HG02759 (cell line): ENCODE results near the gene PMVK.
A peak's percentile ranks its signal among the peaks of the same experiment; 100 is the strongest.

Experiments used
- ATAC-seq: cut with Tn5 transposase; IDR thresholded peaks from one replicate; pipeline ENCODE4 v1.9.1; 2021; ENCODE audit warnings: mild to moderate bottlenecking, moderate library complexity; ENCODE audit not compliant: unreplicated experiment

The PMVK gene

DNA sequence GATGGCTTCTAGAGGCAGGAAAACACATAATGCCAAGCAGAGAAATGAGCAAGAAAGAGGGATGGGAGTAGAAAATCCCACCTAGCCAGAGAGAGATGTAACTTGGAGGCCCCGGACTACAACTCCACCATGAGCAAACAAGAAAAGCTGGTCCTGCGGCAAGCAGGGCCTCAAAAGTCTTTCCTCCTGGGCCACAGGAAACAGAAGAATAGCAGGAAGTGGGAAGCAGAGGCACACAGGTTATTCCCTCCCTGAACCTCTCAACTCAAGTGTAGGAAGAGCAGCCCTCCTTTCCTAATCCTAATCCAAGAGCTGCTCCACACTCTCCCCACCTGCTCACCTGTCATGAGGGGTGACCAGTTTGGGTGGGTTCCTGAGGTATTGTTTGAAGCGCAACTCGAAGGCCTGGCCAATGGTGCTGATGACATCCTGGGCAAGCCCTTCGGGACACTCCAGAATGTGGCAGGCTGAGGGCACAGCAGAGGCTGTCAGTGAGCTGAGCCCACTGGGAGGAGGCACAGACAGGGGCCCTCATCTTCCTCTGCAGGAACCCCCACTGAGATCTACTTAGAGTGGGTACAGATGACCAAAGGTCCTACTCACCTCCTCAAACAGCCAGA is 30.9 kb upstream of the PMVK start:
- no peak for ATAC-seq

DNA sequence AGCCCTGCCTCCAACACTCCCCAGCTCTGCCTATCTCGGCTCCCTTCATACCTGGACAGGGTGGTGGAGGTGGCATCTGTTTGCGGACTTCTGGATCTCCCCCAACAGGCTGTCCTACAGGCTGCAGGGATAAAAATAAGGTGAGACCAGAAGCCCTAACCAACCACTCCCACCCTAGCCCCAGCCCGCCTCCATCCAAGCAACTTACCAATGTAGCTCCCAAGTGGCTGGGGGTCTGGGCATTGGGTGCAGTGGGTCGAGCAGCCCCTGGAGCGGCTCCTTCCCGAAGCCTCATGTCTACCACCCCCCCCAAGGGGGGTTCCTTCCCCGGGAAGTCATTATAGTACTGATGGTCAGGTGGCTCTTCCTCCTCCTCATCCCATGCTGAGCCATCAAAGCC is 29.6 kb upstream of the PMVK start:
- no peak for ATAC-seq

DNA sequence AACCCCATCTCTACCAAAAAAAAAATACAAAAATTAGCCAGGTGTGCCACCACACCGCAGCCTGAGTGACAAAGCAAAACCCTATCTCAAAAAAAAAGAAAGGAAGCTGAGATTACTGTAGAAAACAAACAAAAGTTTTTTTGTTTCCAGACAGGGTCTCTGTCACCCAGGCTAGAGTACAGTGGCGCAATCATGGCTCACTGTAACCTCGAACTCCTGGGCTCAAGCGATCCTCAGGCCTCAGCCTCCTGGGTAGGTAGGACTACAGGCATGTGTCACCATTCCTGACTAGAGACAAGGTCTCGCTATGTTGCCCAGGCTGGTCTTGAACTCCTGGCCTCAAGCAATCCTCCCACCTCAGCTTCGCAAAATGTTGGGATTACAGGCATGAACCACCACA is 27.8 kb upstream of the PMVK start:
- ATAC-seq: no peak

DNA sequence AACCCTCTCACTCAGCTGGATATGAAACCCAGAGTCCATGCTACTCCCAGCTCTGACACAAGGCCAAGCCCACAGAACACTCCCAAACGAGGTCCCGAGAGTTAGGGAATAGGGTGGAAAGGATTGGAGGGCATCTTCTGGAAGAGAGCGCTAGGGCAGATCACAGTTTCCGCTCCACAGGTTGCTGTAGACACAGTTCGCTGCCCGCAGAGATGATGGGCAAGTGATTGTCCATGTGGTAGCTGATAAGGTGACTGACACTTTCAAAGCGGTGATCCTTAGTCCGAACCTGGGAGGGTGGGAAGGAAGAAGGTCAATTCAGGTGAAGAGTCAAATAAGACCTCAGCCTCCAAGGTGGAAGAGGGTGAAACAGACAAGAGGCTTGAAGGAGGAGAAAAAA is 27.1 kb upstream of the PMVK start:
- no peak for ATAC-seq

DNA sequence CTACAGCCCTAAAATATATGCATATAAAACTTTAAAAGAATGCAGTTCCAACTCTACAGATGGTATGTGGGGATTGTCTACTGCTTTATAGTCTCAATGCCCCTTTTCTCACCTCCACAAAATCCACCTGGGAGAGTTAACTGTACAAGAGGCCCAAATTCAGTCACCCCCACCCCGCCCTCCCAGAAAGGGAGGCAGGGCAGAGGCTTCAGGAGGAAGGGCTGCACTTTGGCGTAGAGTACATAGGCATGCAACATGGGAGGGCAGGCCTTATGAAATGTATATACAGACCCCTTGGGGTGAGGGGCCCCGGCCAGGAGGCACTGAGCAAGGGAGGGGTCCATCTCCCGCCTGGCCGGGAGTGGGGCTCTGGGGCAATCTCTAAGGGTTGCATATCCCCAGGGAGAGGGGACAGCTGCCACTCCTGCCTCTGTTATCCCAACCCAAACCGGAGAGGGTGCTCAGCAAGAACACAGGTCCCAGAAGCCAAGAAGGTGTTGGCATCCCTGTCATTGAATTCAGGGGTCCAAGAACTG is 26.3 kb upstream of the PMVK start:
- no peak for ATAC-seq

DNA sequence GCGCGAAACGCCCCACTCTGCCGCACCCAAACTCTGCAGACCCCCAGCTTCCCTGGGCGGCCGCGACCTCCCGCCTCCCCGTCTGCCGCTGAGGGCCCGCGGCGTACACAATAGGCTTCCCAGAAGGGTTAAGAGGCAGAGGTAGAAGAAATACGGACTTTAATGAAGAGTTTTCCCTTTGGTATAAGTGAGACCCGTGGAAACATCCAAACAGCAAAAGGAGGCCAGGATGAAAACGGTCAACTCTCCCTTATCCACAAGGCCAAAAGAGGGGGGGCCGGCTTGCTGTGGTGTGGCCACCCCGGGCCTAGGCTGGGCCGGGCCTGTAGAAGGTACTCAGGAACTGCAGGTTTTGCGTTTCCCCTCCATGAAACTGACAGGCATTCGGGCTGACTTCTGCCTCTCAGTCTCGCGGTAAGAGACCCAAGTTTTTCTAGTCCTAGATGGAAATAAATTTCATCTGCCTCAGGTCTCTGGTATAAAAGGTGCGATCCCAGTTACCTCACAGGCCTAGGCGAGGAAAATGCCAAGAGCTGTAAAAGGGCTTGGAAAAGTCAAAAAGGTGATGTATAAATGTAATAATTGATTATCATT is 25.7 kb upstream of the PMVK start:
- peak; percentile 9 for ATAC-seq

DNA sequence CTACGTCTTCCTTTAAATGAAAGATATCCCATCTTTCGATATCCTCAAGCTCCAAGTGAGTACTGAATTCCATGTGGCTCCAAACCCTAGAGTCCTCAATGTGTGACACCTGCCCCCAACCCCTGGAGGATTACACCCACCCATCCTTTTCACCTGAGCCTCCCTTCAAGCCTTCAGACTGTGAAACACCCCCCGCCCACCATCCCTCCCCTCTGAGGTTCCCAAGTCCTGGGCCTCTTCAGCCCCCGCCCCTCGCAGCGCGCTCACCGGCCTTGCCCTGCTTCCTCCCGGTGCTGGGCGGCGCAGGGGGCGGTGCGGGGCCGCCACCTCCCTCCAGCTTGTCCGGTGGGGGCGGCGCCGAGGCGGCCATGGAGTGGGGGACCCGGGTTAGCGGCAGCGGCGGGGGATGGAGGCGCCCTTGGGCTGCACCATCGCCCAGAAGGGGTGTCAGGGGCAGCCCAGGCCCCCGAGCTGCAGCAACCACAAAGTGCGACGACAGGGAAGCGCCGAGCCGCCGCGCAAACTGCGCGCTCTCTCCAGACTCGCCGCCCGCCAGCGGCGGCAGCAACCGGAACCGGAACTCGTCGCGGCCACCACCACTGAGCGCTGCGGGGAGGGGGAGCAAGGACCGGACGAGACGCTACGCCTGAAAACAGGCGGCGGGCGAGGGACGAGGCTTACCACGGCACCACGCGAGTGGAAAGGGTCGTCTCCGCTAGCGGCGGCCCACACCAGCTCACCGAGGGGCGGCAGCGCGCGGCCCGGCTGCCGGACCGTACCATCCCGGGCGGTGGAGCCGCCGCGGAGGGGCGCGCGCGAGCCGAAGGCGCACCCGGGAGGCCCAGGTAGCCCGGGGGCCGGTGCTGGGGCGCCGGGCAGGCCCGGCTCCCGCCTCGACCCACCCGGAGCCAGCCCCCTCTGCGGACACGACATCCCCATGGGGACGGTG is 25.0 kb upstream of the PMVK start, which contains the start of gene PYGO2:
Gene PYGO2 (minus strand): TSS at position 576 of the 949 bp plus-strand sequence. CDS start 206 bp downstream, at position 370.
- ATAC-seq: peak; percentile 84

DNA sequence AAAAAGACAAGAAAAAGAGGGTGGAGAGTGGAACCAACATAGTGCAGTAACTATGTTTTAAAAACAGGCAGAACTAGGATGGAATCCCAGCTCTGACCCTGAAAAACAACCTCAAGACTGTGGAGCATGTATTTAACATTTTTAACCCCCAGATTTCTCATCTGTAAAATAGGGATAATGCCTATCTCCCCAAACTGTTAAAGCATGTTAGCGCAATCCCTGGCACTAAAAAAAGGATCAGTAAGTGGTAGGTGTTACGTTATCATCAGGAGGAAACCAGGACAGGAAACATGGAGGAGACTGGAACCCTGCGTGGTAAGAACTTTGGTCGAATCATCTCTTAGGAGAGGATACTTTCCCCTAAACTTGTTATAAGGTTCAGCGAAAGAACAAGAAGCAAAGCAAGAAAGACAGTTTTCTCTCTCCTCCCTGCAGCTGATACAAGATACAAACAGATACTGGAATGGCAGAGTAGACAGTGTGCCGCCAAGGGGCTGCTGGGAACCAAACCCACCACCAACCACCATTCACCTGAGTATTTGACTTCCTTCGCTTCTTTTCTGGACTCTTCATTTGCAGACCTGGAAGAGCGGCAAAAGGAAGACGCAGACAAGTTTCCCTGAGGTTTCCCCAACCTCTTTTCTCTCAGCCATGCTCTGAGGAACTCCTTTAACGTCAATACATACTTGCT is 24.1 kb upstream of the PMVK start:
- ATAC-seq: no peak

DNA sequence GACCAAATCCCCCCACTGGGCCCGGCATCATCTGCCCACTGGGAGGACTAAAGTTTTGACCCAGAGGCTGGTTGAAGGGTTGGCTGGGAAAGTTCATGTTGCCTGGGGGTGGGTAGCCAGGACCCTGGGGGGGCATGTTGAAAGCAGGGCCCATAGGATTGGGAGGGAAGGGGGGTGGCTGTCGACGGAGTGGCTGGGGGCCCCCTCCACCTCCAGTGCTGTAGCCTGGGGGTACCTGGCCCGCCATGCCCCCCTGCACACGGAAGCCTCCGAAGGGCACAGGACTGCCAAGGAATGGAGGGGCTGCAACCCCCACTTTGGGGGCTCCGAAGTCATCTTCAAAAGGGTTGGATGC is 22.9 kb upstream of the PMVK start:
- no peak for ATAC-seq

DNA sequence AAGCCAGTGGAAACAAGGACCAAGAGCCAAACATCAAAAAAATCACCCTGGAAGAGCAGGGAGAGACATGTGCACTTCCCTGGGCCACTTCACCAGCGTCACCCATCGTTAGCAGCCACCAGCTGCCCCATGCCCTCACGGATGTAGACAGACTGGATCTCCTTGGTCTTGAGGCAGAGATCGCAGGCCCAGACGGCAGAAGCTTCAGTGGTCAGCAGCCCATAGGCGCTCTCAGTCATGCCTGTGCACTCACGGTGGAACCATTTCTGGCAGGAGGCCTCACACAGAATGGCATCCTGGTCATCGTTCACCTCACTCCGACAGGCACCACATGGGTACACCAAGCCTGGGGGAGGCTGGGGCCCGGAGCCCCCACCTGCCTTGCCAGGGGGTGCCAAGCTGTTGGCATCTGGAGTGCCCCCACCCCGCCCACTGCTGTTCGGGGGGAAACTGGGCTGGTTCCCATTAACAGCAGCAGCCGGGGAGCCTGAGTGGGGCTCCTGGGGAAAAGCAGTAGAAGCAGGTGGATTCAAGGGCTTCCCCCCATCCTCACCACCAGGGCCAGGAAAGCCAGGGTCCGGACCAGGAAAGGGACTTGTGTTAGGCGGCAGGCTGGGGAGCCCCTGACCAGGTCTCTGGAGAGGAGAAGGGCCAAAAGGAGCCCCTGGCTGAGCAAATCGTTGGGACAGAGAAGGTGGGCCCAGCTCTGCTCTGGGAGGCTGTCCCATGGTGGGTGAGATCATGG is 22.3 kb upstream of the PMVK start:
- ATAC-seq: no peak

DNA sequence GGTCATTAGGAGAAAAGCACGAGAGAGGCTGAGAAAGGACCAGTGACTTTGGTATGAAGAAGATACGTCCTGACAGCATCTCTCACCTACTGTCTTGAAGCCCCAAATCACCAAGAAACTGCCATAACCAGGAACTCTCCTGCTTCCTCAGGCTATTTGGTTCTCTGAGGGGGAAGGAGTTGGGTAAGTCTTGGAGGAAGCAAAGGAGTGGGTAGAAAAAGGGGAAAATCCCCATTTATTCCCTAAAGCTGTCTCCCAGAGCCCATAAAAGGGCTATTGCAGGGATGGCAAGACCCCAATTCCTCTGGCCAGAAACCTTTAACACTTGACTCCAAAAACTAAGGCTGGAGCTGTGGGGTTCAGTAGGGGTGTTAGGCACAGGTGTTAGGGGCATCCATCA is 21.5 kb upstream of the PMVK start:
- ATAC-seq: no peak

DNA sequence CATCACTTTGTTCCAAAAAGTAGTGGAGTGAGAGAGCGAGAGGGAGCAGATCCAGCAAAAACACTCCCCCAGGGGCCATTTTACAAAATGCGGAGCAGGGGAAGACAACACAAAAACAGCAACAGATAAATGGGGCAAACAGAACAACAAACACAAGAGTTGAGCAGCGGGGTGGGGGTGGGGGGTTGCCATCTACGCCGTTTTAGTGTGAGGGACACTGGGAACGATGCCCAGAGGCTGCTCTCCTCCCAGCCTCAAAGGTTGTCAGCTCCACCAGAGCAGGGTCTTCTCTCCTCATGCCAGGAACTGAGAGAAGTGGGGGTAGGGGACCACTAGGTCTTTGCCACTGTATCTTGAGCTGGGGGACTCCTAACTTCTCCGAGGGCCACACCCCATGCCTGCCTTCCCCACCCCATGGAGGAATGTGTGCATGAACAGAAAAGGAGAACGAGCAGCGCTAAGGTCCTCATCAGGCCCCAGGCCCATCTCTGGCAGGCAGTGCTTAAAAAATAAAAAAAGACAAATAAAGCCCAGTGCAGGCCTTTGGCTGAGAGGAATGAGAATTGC is 20.7 kb upstream of the PMVK start:
- no peak for ATAC-seq

DNA sequence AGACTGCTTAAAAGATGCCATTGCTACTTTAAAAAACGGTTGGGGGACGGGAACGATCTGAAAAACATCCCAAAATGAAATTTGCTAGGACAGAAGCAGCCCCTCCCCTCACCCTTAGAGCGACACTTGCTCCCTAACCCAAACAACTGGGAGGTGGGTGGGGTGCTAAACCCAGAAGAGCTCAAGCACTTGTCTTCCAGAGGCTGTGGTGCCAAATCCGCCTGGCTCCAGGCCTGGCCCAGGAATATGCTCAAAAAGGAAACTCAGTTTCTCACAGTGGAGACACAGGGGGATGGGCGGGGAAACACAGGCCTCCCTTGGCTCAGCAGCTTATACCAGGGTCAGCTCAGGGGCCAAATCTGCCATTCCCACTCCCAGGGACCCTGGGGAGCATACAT is 20.0 kb upstream of the PMVK start:
- ATAC-seq: no peak

DNA sequence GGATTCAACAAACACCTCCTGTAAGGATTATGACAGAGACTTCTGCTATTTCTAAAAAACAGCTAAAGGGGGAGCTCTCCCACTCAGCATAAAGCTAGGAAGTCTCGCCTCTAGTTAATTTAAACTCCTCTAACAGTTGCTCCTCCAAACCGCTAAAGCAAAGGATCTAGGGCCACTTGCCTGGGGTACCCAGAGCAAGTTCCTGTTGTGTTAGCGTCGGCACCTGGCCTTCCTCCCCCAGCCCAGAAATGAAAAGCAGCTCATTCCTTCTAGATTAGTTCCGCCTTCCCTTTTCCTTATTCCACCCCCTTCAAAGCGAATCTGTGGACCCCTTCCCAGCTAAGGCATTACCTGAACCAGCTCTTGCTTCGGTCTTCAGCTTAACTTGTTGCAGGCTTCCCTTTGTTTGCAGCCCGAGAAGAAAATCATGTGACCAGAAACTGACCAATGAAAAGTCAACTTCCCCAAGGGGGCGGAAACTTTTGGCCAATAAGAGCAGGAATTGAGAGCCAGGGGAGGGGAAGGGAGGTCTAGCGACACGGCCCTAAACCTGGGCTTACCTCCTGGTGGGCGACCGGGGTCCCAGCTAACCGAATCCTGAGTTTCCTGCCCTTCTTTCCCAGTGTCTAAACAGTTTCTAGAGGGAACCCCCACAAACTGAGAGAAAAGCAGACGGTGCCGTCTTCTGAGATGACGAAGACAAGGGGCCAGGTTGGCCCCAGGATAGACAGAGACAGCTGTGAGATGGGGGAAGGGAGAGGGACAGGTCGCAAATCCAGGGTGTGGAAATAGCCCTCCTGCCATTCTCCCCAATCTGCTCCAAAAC is 19.4 kb upstream of the PMVK start, which contains the start of gene PBXIP1:
Gene PBXIP1 (minus strand): TSS at position 382 of the 826 bp plus-strand sequence. CDS start 2,378 bp downstream, outside the sequence.
- ATAC-seq: peak; percentile 72

DNA sequence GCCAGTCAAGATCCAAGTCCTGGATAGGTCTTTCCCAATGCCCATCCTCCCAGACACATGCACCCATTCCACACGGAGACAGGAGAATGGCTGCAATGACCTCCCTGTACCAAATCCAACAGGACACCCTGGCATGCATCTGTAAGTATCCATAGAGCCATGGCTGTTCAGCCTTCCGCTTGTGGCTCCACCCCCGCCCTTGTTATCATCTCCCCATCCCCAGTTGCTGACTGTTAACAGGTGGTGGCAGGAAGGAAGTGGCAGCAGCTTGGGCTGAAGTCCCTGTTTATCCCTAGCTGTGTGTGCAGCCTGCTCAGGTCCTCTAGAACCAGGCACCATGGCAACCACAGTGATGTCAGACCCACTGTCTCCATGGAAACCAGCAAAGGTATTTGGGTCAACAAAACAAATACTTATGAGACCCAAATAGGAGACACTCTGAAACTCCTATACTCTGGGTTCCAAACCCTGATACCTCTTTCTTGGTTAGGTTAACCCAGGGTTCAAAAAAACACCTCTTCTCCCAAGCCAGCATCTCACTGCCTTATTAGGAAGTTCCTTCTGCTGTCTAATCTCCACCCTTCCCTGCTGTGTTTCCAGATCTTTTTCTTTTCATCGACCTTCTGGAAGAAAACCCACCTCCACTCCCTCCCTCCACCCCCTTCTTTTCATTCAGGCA is 18.7 kb upstream of the PMVK start:
- ATAC-seq: peak; percentile 53

DNA sequence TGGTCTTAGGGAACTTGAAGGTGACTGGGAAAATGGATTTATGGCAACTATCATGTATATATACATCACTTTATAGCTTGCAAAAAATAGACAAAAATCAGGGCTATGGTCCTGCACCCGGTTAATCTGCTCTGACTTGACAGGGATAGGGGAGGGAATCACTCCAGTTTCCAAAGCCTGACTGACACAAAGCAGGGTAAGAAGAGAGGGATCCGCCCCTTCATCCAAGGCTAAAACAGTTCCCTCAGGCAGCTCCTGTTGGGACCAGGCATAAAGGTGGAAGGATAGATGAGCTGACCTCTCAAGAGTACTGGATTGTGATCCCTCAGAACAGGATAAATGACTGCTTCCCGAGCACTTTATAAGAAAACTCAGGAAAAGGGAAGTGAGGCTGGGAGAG is 18.0 kb upstream of the PMVK start:
- no peak for ATAC-seq

DNA sequence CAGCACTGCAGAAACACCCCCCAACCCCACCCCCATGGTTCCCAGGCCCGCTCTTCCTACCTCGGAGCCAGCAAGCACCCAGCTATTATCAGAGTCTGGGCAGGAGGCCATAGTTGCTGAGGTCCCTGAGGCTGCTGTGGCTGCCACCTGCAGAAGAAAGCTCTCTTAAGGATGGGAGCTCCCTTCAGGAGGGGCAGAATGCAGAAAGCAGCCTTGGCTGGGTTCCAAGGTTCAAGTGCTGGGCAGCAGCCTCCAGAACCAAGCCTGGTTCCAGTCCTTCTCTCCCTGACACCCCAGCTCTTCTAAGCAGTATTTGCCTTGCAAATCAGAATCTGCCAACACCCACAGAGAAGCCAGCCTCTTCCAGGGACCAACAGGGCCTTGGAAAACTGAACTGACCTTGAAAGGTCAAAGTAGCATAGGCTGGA is 17.1 kb upstream of the PMVK start:
- ATAC-seq: no peak

DNA sequence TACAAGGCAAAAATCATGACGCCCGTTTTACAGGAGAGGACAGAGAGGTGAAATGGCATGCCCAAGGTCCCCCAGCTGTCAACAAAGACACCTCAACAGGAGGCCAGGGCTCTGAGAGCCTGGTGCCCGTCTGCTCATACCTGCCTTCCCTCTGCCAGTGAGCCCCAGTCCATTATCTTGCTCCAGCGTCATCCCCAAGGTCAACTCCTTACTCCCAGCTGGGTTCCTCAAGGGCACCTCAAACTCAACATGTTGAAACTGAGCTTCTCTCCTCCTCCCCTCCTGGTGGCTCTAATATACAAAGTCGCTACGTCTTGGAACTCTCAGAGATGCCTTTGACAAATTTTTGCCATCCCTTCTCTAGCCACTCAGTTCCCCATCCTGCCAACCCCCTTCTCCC is 16.1 kb upstream of the PMVK start:
- ATAC-seq: no peak
